ENCODE measurements around the gene ISCU.

ISCU gene

DNA sequence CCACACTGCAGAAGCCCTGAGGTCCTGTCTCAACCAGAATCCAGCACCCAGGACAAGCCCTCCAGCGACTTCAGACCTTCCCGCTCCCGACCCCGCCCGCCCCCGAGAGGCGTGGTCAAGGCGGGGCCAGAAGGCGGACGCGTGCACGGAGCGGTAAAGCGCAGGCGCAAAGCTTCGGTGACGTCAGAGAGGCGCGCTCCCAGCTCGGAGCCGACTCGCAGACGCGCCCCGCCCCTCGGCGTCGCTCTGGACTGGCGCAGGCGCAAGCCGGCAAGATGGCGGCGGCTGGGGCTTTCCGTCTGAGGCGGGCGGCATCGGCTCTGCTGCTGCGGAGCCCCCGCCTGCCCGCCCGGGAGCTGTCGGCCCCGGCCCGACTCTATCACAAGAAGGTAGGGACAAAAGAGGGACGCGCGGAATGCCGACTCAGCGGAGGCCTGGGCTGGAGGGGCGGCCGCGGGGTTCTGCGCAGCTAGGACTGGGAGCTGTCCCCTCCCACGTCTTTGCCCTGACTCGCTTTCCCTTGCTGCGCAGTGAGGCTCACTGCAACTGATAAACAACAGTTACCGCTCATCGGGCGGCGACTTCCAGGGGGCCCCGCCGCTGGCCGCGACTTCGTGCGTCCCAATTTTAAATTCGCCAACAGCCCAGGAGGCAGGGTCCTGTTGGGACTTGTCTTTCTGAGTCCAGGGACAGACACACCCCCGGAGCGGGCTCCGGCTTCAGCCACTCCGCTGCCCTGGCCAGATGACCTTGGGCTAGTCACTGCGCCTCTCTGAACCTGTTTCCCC lies at the start of gene ISCU:
Gene ISCU (plus strand): TSS at position 249 of the 788 bp plus-strand sequence. CDS start 27 bp downstream, at position 276.
- DNase-seq (ENCODE audit: low spot score in 2 of 2), result peak; percentile 99 to 100
- Mint-ChIP-seq H3K27ac (peak within 1 kb of the TSS; percentile 100), H3K4me1 (peaks cover 36% of the 10 kb centered on the region), H3K36me3 (peaks cover 14% of the 10 kb centered on the region), H3K27me3 (no peaks in the 10 kb centered on the region), H3K4me3 (peak within 1 kb of the TSS; percentile 100), H3K9me3 (no peaks in the 10 kb centered on the region)
- ATAC-seq (ENCODE audit: low read depth), result peak; percentile 68

DNA sequence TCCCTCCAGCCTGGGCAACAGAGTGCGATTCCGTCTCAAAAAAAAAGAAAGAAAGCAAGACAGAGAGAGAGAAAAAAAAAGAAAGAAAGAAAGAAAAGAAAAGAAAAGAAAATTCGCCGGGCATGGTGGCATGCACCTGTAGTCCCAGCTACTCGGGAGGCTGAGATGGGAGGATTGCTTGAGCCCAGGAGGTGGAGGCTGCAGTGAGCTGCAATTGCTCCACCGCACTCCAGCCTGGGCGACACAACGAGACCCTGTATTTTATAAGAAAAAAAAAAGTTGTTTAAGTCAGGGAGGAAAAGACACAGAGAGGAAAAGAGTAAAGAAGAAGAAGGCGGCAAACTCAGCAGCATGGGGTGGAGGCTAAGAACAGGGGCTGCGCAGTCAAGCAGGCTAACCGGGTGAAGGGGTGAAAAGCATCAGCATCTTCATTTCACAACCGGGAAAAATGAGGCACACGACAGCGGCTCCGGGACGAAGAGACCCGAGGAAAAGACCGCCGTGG lies 47.9 kb upstream of the ISCU start:
- DNase-seq (ENCODE audit: low spot score in 2 of 2), result no peak
- no peaks in the 10 kb centered on the region for H3K9me3 Mint-ChIP-seq
- peaks cover 19% of the 10 kb centered on the region for H3K4me1 Mint-ChIP-seq
- peak overlapping the region; percentile 95 for H3K4me3 Mint-ChIP-seq
- H3K36me3 Mint-ChIP-seq, result peaks cover 7% of the 10 kb centered on the region
- no peaks in the 10 kb centered on the region for H3K27me3 Mint-ChIP-seq
- ATAC-seq (ENCODE audit: low read depth), result peak; percentile 18
- H3K27ac Mint-ChIP-seq, result peak overlapping the region; percentile 90

DNA sequence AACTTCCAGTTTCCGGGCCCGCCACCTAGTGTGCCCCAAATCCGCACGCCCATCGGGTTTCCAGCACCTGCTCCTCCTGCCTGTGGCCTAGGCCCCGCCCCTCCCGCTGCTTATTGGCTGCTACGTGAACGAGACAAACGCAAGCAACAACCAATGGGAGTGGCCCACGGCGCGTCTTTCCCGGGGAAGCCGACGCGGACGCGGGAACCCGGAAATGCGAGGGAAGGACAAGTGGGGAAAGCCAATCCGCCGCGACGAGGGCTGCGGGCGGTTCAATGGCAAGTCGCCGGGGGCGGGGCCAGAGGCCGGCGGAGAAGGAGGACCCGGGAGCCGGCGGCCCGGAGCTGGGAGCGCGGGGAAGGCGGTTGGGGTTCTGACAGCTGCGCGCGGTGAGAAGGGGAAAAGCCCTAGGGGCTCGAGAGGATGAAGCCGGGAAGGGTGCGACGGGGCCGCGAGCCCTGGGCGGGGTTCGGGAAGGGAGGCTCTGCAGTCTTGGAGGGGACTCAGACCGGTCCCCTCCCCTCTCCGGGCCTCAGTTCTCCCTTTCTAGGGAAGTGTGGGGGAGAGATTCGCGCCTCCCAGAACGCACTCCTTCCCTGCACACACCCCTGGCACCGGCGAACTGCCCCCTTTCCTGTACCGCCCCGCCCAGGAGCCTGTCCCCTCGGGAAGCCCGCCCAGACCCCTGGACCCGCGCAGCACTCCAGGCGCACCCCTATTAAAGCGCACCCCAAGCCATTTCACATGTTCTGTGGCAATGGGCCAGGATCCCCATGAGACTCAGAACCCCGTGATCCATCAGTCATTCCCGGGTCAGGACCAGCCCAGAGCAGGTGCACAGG lies 47.2 kb upstream of the ISCU start, which contains the start of gene FICD:
Gene FICD (plus strand): TSS at position 305 of the 842 bp plus-strand sequence. CDS start 1,696 bp downstream, outside the sequence.
- Mint-ChIP-seq H3K27me3 (no peaks in the 10 kb centered on the region), H3K9me3 (no peaks in the 10 kb centered on the region), H3K4me3 (peak within 1 kb of the TSS; percentile 95), H3K27ac (peak within 1 kb of the TSS; percentile 90), H3K4me1 (peaks cover 19% of the 10 kb centered on the region), H3K36me3 (peaks cover 9% of the 10 kb centered on the region)
- ATAC-seq (ENCODE audit: low read depth), result peak; percentile 85
- peak; percentile 90 to 93 for DNase-seq (ENCODE audit: low spot score in 2 of 2)

DNA sequence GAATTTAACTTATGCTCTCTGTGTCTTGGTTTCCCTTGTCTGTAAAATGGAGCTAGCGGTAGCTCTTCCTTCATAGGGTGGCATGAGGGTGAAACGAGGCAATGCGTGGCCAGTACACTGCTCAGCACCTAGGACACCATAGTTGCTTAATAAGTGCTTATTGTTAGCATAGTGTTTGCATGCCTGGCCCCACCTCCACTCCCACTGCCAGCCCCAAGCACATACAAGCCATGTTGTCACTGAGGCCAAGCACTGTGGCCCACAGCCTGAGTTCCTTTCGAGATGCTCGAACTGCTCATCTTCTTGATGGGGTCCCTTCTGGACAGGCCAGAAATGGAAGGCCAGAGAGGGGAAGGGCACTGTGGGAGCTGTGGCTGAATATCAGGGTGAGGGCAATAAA lies 46.5 kb upstream of the ISCU start:
- H3K4me3 Mint-ChIP-seq, result peak overlapping the region; percentile 95
- H3K27me3 Mint-ChIP-seq, result no peaks in the 10 kb centered on the region
- H3K4me1 Mint-ChIP-seq, result peaks cover 19% of the 10 kb centered on the region
- H3K36me3 Mint-ChIP-seq, result peaks cover 15% of the 10 kb centered on the region
- peak overlapping the region; percentile 90 for H3K27ac Mint-ChIP-seq
- DNase-seq (ENCODE audit: low spot score in 2 of 2) (no peak), ATAC-seq (ENCODE audit: low read depth) (no peak)
- no peaks in the 10 kb centered on the region for H3K9me3 Mint-ChIP-seq

DNA sequence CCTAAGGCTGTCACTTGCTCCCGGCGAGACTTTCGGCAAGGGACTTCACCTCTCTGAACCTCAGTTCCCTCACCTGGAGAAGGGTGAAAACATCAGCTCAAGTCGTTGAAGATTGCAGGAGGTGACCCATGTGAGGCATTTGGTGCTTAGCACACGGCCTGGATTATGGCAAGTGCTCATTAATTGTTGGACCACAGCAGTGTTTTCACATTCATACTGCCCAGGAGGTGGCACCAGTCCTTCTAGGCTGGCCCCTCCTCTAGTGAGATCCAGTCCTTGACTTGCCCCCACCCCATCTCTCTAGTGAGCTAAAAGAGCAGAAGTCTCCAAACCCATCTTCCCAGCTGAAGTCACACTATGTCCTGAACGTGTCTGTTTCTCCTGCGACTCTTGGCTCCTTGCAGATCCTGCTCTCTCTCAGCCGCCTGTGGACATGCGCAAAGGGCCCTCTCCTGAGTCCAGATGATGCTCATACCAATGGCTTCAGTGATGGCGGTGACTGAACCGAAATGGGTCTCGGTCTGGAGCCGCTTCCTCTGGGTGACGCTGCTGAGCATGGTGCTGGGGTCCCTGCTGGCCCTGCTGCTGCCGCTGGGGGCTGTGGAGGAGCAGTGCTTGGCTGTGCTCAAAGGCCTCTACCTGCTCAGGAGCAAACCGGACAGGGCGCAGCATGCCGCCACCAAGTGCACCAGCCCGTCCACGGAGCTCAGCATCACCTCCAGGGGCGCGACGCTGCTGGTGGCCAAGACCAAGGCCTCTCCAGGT lies 45.7 kb upstream of the ISCU start:
- ATAC-seq (ENCODE audit: low read depth) (no peak), DNase-seq (ENCODE audit: low spot score in 2 of 2) (no peak)
- Mint-ChIP-seq H3K4me1 (peaks cover 16% of the 10 kb centered on the region), H3K36me3 (peaks cover 17% of the 10 kb centered on the region), H3K27ac (peak overlapping the region; percentile 90), H3K27me3 (no peaks in the 10 kb centered on the region), H3K4me3 (peak overlapping the region; percentile 58), H3K9me3 (no peaks in the 10 kb centered on the region)

DNA sequence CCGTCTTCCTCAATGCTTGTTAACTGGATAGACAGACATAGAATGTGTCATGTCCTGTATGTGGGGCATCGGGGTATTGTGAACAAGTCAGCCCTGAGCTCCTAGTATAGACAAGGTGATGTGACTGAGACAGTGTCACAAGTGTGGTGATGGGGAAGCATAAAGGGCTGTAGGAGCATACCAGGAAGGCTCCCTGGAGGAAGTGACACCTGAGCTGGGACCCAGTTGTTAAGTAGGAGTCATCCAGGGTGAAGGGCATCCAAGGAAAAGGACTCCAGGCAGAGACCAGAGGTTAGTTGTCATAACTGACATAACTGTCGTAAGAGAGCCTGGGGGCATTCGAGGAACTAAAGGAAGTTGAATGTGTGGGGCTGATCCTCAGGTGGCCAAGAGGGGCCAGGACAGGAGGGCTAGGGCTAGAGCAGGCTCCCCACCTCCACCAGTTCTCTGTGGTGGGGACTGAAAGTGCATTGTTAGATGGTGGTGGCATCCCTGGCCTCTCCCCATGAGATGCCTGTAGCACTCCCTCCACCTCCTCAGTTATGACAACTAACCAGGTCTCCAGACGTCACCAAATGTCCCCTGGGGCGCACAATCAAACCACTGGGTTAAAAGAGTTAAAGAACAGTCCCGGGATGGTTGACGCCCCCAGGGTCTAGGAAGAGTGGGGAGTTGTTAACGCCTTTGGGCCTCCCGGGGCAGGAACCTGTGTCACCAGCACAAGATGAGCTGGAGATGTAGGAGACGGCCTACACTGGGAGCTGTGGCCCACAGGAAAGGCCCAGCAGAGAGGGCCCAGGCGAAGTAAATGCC lies 44.9 kb upstream of the ISCU start:
- no peak for ATAC-seq (ENCODE audit: low read depth)
- Mint-ChIP-seq H3K4me3 (no peak overlapping the region), H3K27me3 (no peaks in the 10 kb centered on the region), H3K36me3 (peaks cover 24% of the 10 kb centered on the region), H3K9me3 (no peaks in the 10 kb centered on the region), H3K27ac (no peak overlapping the region), H3K4me1 (peaks cover 14% of the 10 kb centered on the region)
- DNase-seq (ENCODE audit: low spot score in 2 of 2), result no peak

DNA sequence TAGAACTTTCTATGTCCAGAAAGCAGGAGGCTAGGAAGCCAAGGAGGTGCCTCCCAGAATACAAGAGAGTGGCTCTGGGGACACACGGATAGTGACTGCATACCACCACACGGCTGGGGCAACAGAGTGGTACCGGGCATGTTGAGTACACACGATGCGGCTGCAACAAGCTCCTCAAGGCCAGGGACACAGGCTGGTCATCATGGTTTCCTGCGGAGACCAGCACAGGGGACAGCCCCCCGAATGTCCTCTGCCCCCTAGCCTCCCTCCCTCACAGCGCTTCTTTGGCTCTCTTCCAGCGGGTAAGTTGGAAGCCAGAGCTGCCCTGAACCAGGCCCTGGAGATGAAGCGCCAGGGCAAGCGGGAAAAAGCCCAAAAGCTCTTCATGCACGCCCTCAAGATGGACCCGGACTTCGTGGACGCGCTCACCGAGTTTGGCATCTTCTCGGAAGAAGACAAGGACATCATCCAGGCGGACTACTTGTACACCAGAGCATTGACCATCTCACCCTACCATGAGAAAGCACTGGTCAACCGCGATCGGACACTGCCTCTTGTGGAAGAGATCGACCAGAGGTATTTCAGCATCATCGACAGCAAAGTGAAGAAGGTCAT lies 44.2 kb upstream of the ISCU start:
- Mint-ChIP-seq H3K4me3 (no peak overlapping the region), H3K4me1 (peaks cover 14% of the 10 kb centered on the region), H3K27ac (no peak overlapping the region), H3K36me3 (peaks cover 24% of the 10 kb centered on the region), H3K9me3 (no peaks in the 10 kb centered on the region), H3K27me3 (no peaks in the 10 kb centered on the region)
- ATAC-seq (ENCODE audit: low read depth) (no peak), DNase-seq (ENCODE audit: low spot score in 2 of 2) (no peak)

DNA sequence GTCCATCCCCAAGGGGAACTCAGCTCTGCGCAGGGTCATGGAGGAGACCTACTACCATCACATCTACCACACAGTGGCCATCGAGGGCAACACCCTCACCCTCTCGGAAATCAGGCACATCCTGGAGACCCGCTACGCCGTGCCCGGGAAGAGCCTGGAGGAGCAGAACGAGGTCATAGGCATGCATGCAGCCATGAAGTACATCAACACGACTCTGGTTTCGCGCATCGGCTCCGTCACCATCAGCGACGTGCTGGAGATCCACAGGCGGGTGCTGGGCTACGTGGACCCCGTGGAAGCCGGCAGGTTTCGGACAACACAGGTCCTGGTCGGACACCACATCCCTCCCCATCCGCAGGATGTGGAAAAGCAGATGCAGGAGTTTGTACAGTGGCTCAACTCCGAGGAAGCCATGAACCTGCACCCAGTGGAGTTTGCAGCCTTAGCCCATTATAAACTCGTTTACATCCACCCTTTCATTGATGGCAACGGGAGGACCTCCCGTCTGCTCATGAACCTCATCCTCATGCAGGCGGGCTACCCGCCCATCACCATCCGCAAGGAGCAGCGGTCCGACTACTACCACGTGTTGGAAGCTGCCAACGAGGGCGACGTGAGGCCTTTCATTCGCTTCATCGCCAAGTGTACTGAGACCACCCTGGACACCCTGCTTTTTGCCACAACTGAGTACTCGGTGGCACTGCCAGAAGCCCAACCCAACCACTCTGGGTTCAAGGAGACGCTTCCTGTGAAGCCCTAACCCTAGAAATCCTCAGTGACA lies 43.5 kb upstream of the ISCU start:
- H3K9me3 Mint-ChIP-seq, result no peaks in the 10 kb centered on the region
- DNase-seq (ENCODE audit: low spot score in 2 of 2), result no peak
- no peak for ATAC-seq (ENCODE audit: low read depth)

DNA sequence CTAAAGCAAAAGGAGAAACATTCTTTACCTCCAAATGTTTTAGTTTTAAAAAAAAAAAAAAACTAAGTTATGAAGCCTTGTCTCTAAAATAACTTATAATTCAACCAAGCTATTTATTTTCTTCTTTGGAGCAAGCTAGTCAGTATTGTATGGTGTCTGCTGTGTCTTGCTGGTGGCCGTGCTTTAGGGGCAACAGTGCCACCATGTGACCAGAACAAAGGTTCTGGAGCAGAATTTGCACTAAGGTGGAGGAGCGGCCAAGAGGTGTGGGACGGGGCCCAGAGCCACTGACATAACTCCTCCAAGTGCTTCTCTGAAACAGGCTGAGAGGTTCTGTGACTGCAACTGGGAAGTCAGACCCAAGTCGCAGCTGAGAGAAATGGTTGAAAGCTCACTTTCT lies 42.8 kb upstream of the ISCU start:
- H3K27me3 Mint-ChIP-seq, result no peaks in the 10 kb centered on the region
- no peak overlapping the region for H3K27ac Mint-ChIP-seq
- no peak for DNase-seq (ENCODE audit: low spot score in 2 of 2)
- H3K36me3 Mint-ChIP-seq, result peaks cover 28% of the 10 kb centered on the region
- H3K4me1 Mint-ChIP-seq, result peaks cover 11% of the 10 kb centered on the region
- H3K9me3 Mint-ChIP-seq, result no peaks in the 10 kb centered on the region
- no peak overlapping the region for H3K4me3 Mint-ChIP-seq
- ATAC-seq (ENCODE audit: low read depth), result no peak

More for the DNA sequence above, 43.5 kb upstream of the ISCU start:
- H3K4me1 Mint-ChIP-seq, result peaks cover 14% of the 10 kb centered on the region
- H3K27ac Mint-ChIP-seq, result no peak overlapping the region
- H3K27me3 Mint-ChIP-seq, result no peaks in the 10 kb centered on the region
- H3K36me3 Mint-ChIP-seq, result peaks cover 24% of the 10 kb centered on the region
- no peak overlapping the region for H3K4me3 Mint-ChIP-seq

DNA sequence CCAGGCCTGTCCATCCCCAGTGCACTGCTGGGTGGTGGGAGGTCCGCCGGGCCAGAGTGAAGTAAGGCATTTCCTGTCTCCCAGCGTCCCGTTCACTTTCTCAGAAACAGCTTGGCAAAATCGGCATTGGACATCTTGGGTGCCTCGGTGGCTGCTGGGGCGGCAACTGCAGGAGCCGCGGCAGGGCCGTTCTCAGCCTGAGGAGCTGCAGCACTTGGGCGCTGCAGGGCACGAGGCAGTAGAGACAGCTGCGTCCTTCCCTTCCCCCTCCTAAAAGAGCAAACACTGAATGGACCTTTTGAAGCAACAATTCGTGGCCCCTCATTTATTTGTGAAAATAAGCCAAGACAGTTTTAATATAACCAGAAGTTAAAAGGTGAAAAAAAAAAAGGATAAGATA lies 39.0 kb upstream of the ISCU start:
- Mint-ChIP-seq H3K36me3 (peaks cover 45% of the 10 kb centered on the region), H3K9me3 (no peaks in the 10 kb centered on the region), H3K27ac (no peak overlapping the region), H3K27me3 (no peaks in the 10 kb centered on the region), H3K4me3 (no peak overlapping the region), H3K4me1 (peaks cover 6% of the 10 kb centered on the region)
- DNase-seq (ENCODE audit: low spot score in 2 of 2) (no peak), ATAC-seq (ENCODE audit: low read depth) (no peak)

DNA sequence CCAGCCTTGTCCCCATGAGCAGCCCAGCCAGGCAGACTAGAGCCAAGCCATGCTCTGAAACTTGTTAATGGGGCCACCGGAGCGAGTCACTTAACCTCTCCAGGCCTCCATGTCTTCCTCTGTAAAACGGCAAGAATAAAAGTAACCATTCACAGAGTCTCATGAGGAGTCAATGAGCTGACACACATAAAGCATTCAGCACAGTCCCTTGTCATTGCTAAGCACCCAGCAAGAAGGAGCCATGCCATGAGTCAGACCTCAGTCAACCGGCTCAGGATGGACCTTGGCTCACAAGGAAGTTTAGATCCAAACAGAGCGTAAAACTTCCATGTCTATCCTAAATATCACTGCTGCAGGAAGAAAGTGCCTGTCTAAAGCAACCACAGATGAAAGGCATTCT lies 36.7 kb upstream of the ISCU start:
- H3K4me3 Mint-ChIP-seq, result no peak overlapping the region
- DNase-seq (ENCODE audit: low spot score in 2 of 2) (no peak), ATAC-seq (ENCODE audit: low read depth) (no peak)
- no peaks in the 10 kb centered on the region for H3K27me3 Mint-ChIP-seq
- H3K36me3 Mint-ChIP-seq, result peaks cover 45% of the 10 kb centered on the region
- no peaks in the 10 kb centered on the region for H3K9me3 Mint-ChIP-seq
- H3K27ac Mint-ChIP-seq, result peak overlapping the region; percentile 47
- H3K4me1 Mint-ChIP-seq, result peaks cover 6% of the 10 kb centered on the region

DNA sequence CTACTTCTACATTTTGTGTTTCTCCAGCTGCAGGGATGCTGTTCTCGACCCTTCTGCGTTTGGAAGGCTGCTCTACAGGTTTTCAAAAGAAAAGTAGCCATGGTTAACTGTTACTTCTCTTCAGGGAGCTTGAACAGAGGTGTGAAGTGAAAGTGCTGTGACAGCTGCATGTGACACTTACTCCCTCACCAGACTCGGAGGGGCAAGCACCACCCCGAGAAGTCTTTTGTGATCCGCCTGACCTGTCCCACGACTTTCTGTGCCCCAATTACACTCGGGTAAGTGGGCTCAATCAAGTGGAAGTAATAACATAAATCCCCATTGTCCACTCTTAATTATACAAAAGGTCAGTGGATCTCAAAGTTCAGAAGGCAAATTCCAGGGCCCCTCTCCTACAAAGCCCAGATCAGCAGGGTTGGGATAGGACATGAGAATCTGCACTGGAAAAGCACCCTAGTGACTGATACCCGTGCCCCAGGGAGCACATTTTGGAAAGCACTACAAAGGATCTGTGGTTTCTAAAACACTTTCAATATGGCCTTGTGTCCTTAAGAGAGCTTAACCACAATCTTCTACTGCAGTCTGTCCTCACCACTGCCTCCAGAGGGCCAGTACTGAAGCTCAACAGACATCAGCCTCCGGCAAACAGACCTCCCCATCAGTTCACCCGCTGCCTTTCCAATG lies 35.8 kb upstream of the ISCU start:
- Mint-ChIP-seq H3K4me3 (no peak overlapping the region), H3K27ac (no peak overlapping the region), H3K27me3 (no peaks in the 10 kb centered on the region), H3K9me3 (no peaks in the 10 kb centered on the region), H3K36me3 (peaks cover 45% of the 10 kb centered on the region), H3K4me1 (peaks cover 6% of the 10 kb centered on the region)
- DNase-seq (ENCODE audit: low spot score in 2 of 2) (no peak), ATAC-seq (ENCODE audit: low read depth) (no peak)

All from memory B cell (primary cell).